CD8-positive, alpha-beta memory T cell (primary cell): ENCODE measurements around the gene PRH1. TPM values are rescaled to one million over a fixed set of nuclear protein-coding genes. Genes with fewer than 3 reads are reported as not detected.

Experiments used
- CTCF ChIA-PET: fragments of 350-600 bp; sonication (Branson Sonifier 250); formaldehyde crosslinking; loops from one replicate; lab custom pipeline; 2021; ENCODE audit warnings: antibody characterized with exemption; lab: Charles Lee
- POLR2A ChIA-PET: fragments of 350-600 bp; sonication (Branson Sonifier 250); formaldehyde crosslinking; loops from one replicate; lab custom pipeline; 2021; ENCODE audit warnings: antibody characterized with exemption; lab: Charles Lee
- DNase-seq, 5 donors: peaks; one replicate each; pipeline versions ENCODE4 v3.0.0 to v3.0.0-alpha.2; 2020 to 2022; ENCODE audit warnings: mixed read lengths in 1 of 5
- H3K27ac ChIP-seq: one replicate; pipeline ENCODE4 v1.7.0; 2013; ENCODE audit warnings: low read depth, mild to moderate bottlenecking, low read length, moderate library complexity
- H3K27me3 ChIP-seq: 2 replicates; pipeline ENCODE4 v1.7.0; 2013; ENCODE audit warnings: low read length, mild to moderate bottlenecking; ENCODE audit not compliant: insufficient read depth, poor library complexity, severe bottlenecking
- H3K36me3 ChIP-seq: 2 replicates; pipeline ENCODE4 v1.7.0; 2013; ENCODE audit warnings: mild to moderate bottlenecking, low read length, moderate library complexity; ENCODE audit not compliant: insufficient read depth
- H3K4me1 ChIP-seq: 2 replicates; pipeline ENCODE4 v1.7.0; 2013; ENCODE audit warnings: mild to moderate bottlenecking, low read length, moderate library complexity; ENCODE audit not compliant: insufficient read depth
- H3K4me3 ChIP-seq: 2 replicates; pipeline ENCODE4 v1.7.0; 2013; ENCODE audit warnings: mild to moderate bottlenecking, low read length
- H3K9me3 ChIP-seq: 2 replicates; pipeline ENCODE4 v1.7.0; 2013; ENCODE audit warnings: mild to moderate bottlenecking, low read length
- H3K27ac Mint-ChIP-seq, 8 donors: one replicate each; pipeline ENCODE4 v1.8.0; 2020 to 2021; ENCODE audit warnings: mixed read lengths in 8 of 8, mild to moderate bottlenecking in 6 of 8, inconsistent platforms in 3 of 8, moderate library complexity in 3 of 8
- H3K27me3 Mint-ChIP-seq, 2 donors: one replicate each; pipeline ENCODE4 v1.8.0; 2020 to 2021; ENCODE audit warnings: mixed read lengths in 2 of 2, mild to moderate bottlenecking in 1 of 2, moderate library complexity in 1 of 2
- H3K36me3 Mint-ChIP-seq, 3 donors: one replicate each; pipeline ENCODE4 v1.8.0; 2020 to 2021; ENCODE audit warnings: mixed read lengths in 3 of 3, inconsistent platforms in 1 of 3, mild to moderate bottlenecking in 1 of 3
- H3K4me1 Mint-ChIP-seq, 3 donors: one replicate each; pipeline ENCODE4 v1.8.0; 2020 to 2021; ENCODE audit warnings: mixed read lengths in 3 of 3, inconsistent platforms in 1 of 3, mild to moderate bottlenecking in 1 of 3
- H3K4me3 Mint-ChIP-seq, 7 donors: one replicate each; pipeline ENCODE4 v1.8.0; 2020 to 2021; ENCODE audit warnings: mixed read lengths in 7 of 7, mild to moderate bottlenecking in 6 of 7, moderate library complexity in 4 of 7, inconsistent platforms in 2 of 7
- H3K9me3 Mint-ChIP-seq, 5 donors: one replicate each; pipeline ENCODE4 v1.8.0; 2020 to 2022; ENCODE audit warnings: mixed read lengths in 5 of 5, mild to moderate bottlenecking in 3 of 5, moderate library complexity in 2 of 5, inconsistent platforms in 1 of 5
- polyA plus RNA-seq: library from polyadenylated mRNA; unstranded; fragments of 300-500 nt; fragmentation: Illumina TruSeq; gene quantifications from one replicate; pipeline ENCODE4 v1.2.3, GENCODE V29; 2021
- total RNA-seq, 2 experiments: library from RNA; stranded (reverse); gene quantifications; one replicate each; pipeline ENCODE4 v1.2.3, GENCODE V29; 2021

PRH1 gene
- total and polyA plus RNA-seq, 3 experiments from 2014 or later, result 5.8 to 8.6 (median 7.3) TPM

GRCh38 chr12:10900972-10901371 lies 16.9 kb upstream of the PRH1 start:
- H3K27ac ChIP-seq, result no peak overlapping the region
- Mint-ChIP-seq H3K9me3 (peaks cover 31 to 52% (median 34%) of the 10 kb centered on the region in 5 donors), H3K4me1 (peaks cover 0 to 2% (median 0%) of the 10 kb centered on the region in 3 donors), H3K36me3 (peaks cover 8 to 71% (median 26%) of the 10 kb centered on the region in 3 donors), H3K27me3 (no peaks in the 10 kb centered on the region), H3K27ac (no peak overlapping the region), H3K4me3 (no peak overlapping the region)
- no peak for DNase-seq
- H3K36me3 ChIP-seq, result no peaks in the 10 kb centered on the region
- H3K27me3 ChIP-seq, result no peaks in the 10 kb centered on the region
- peaks cover 7% of the 10 kb centered on the region for H3K9me3 ChIP-seq
- CTCF ChIA-PET, result no interaction called here
- H3K4me1 ChIP-seq, result no peaks in the 10 kb centered on the region
- POLR2A ChIA-PET, result no interaction called here
- H3K4me3 ChIP-seq, result no peak overlapping the region

DNA sequence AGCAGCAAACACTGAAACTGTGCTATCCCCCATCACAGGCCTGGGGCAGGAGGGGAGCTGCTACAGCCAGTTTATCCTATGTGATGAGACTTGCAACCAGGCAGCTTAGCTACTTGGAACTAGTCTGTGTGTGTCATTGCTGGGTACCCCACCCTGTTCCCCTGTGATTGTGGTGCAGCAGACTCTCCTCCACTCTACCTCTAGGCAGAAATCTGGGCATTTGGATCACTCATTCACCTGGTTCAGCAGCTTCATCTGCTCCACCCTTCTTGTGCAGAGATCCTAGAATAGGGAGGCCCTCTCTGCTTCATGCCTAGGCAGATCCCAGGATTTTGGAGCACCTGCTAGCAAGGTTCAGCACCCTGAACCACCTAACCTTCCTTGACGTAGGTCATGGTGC lies 16.5 kb upstream of the PRH1 start:
- POLR2A ChIA-PET, result no interaction called here

GRCh38 chr12:10896854-10897253 lies 12.8 kb upstream of the PRH1 start:
- Mint-ChIP-seq H3K27me3 (no peaks in the 10 kb centered on the region), H3K4me3 (no peak overlapping the region), H3K9me3 (peaks cover 0 to 12% (median 4%) of the 10 kb centered on the region in 5 donors), H3K36me3 (peaks cover 14 to 61% (median 15%) of the 10 kb centered on the region in 3 donors), H3K4me1 (peaks cover 0 to 2% (median 0%) of the 10 kb centered on the region in 3 donors), H3K27ac (no peak overlapping the region)
- CTCF ChIA-PET, result no interaction called here
- H3K27ac ChIP-seq, result no peak overlapping the region
- no peaks in the 10 kb centered on the region for H3K4me1 ChIP-seq
- no peak overlapping the region for H3K4me3 ChIP-seq
- H3K36me3 ChIP-seq, result no peaks in the 10 kb centered on the region
- no peaks in the 10 kb centered on the region for H3K27me3 ChIP-seq
- no peak for DNase-seq
- H3K9me3 ChIP-seq, result no peaks in the 10 kb centered on the region
- POLR2A ChIA-PET, result no interaction called here

More for the DNA sequence above, 16.5 kb upstream of the PRH1 start:
- CTCF ChIA-PET, result no interaction called here
- Histone ChIP-seq H3K27ac (no peak overlapping the region), H3K36me3 (no peaks in the 10 kb centered on the region), H3K4me3 (no peak overlapping the region), H3K4me1 (no peaks in the 10 kb centered on the region), H3K9me3 (peaks cover 7% of the 10 kb centered on the region), H3K27me3 (no peaks in the 10 kb centered on the region)
- no peak overlapping the region for H3K27ac Mint-ChIP-seq
- H3K4me3 Mint-ChIP-seq, result no peak overlapping the region
- H3K9me3 Mint-ChIP-seq, result peaks cover 30 to 47% (median 34%) of the 10 kb centered on the region in 5 donors
- H3K27me3 Mint-ChIP-seq, result no peaks in the 10 kb centered on the region
- peaks cover 0 to 2% (median 0%) of the 10 kb centered on the region in 3 donors for H3K4me1 Mint-ChIP-seq
- DNase-seq, result no peak
- H3K36me3 Mint-ChIP-seq, result peaks cover 8 to 71% (median 26%) of the 10 kb centered on the region in 3 donors

DNA sequence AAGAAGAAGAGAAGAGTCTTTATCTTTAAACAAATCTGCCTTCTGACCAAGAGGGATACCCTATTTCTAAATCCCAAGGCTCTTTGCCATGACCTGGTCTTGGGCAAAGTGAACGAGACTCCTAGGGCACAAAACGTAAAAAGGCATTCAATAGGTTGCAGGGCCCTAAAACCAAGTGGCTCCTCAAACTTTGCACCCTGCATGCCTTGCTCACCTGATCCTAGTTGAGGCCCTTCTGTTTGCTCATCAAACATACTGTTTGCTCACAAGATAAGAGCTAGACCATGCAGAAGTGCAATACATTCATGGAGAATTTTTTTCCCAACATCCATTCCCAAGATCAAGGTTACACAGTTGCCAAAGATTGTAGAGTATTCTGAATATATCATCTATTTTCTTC lies 7.9 kb upstream of the PRH1 start:
- H3K4me1 ChIP-seq, result no peaks in the 10 kb centered on the region
- no peak overlapping the region for H3K27ac ChIP-seq
- DNase-seq, result no peak
- H3K36me3 ChIP-seq, result no peaks in the 10 kb centered on the region
- no peak overlapping the region for H3K4me3 ChIP-seq
- ChIA-PET POLR2A (no interaction called here), CTCF (no interaction called here)
- peaks cover 0 to under 1% (median 0%) of the 10 kb centered on the region in 3 donors for H3K4me1 Mint-ChIP-seq
- no peak overlapping the region for H3K4me3 Mint-ChIP-seq
- H3K27me3 Mint-ChIP-seq, result no peaks in the 10 kb centered on the region
- no peaks in the 10 kb centered on the region for H3K9me3 ChIP-seq
- H3K27me3 ChIP-seq, result no peaks in the 10 kb centered on the region
- H3K9me3 Mint-ChIP-seq, result peaks cover 0 to 4% (median 0%) of the 10 kb centered on the region in 5 donors
- no peak overlapping the region for H3K27ac Mint-ChIP-seq
- peaks cover 8 to 32% (median 21%) of the 10 kb centered on the region in 3 donors for H3K36me3 Mint-ChIP-seq

DNA sequence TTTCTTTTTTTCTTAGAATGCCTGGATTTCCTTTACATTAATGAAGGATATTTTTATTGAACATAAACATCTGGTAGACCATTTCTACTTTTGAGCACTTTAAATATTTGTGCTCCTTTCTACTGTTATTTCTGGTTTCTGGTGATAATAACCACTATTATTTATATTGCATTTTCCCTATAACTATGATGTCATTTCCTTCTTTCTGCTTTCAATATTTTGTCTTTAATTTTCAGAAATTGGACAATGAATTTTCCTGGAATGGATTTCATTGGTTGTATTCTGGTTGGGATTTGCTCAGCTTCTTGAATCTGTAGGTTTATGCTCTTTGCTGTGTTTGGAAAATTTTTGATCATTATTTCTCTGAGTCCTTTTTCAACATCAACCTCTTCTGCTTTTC lies 5.2 kb upstream of the PRH1 start:
- Mint-ChIP-seq H3K4me3 (no peak overlapping the region), H3K27me3 (no peaks in the 10 kb centered on the region), H3K4me1 (peaks cover 0 to 5% (median 0%) of the 10 kb centered on the region in 3 donors), H3K9me3 (peaks cover 0 to 4% (median 0%) of the 10 kb centered on the region in 5 donors), H3K27ac (no peak overlapping the region), H3K36me3 (peaks cover 4 to 26% (median 16%) of the 10 kb centered on the region in 3 donors)
- Histone ChIP-seq H3K9me3 (no peaks in the 10 kb centered on the region), H3K36me3 (no peaks in the 10 kb centered on the region), H3K27ac (no peak overlapping the region), H3K4me3 (no peak overlapping the region), H3K4me1 (no peaks in the 10 kb centered on the region), H3K27me3 (no peaks in the 10 kb centered on the region)
- CTCF ChIA-PET, result no interaction called here
- POLR2A ChIA-PET, result no interaction called here
- no peak for DNase-seq

DNA sequence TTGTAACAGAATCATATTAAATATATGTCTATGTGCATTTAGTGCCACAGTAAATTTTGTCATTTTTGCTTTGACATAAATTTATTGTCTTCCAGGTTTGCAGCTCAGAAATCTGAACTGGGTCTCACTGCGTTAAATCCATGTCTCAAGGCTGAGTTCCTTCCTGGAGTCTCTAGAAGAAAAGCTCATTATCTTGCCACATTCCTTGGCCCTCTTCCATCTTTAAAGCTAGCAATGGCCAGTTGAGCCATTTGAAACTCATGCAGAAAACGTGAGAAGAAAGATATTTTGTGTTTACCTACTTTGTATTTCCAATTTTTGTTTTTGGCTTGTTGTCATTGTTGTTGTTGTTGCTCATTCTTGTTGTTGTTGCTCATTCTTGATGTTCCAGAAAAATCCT lies 10.7 kb downstream of the PRH1 start:
- CTCF ChIA-PET, result no interaction called here
- H3K9me3 Mint-ChIP-seq, result peaks cover 0 to 11% (median 7%) of the 10 kb centered on the region in 5 donors
- no peak overlapping the region for H3K27ac ChIP-seq

DNA sequence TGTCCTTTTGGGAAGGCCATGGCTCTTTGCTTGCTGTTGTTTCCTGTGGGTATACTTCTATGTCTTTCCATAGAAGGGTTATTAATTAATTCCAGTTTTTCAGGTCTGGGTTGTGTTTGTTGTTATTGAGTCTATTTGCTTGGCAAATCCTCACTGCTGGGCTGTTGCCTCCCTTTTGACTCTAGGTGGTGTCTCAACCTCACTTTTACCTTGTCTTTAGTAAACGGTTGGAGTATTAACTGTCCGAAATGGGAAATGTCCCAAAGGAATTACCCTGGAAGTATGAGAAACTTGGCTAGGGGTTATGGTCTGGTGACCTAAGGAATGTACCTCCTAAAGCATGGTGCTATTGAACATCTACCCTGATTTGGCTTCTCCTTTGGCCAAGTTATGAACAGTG lies 16.7 kb downstream of the PRH1 start:
- no peaks in the 10 kb centered on the region for H3K36me3 ChIP-seq
- peaks cover 18 to 61% (median 24%) of the 10 kb centered on the region in 3 donors for H3K36me3 Mint-ChIP-seq
- ChIA-PET POLR2A (no interaction called here), CTCF (no interaction called here)
- peaks cover 0 to 1% (median 0%) of the 10 kb centered on the region in 3 donors for H3K4me1 Mint-ChIP-seq
- H3K27ac Mint-ChIP-seq, result no peak overlapping the region
- H3K27me3 ChIP-seq, result no peaks in the 10 kb centered on the region
- H3K9me3 ChIP-seq, result no peaks in the 10 kb centered on the region
- DNase-seq, result no peak
- no peaks in the 10 kb centered on the region for H3K27me3 Mint-ChIP-seq
- no peak overlapping the region for H3K4me3 ChIP-seq
- no peak overlapping the region for H3K27ac ChIP-seq
- no peaks in the 10 kb centered on the region for H3K4me1 ChIP-seq
- no peak overlapping the region for H3K4me3 Mint-ChIP-seq
- peaks cover 14 to 26% (median 15%) of the 10 kb centered on the region in 5 donors for H3K9me3 Mint-ChIP-seq

More for the DNA sequence above, 10.7 kb downstream of the PRH1 start:
- Mint-ChIP-seq H3K27me3 (no peaks in the 10 kb centered on the region), H3K27ac (peak overlapping the region in 2 of 8 donors; percentile 9 to 43), H3K4me3 (no peak overlapping the region), H3K4me1 (no peaks in the 10 kb centered on the region), H3K36me3 (peaks cover 21 to 59% (median 22%) of the 10 kb centered on the region in 3 donors)
- no peaks in the 10 kb centered on the region for H3K4me1 ChIP-seq
- H3K36me3 ChIP-seq, result peaks cover 4% of the 10 kb centered on the region
- no peak for DNase-seq
- H3K27me3 ChIP-seq, result no peaks in the 10 kb centered on the region
- no peaks in the 10 kb centered on the region for H3K9me3 ChIP-seq
- H3K4me3 ChIP-seq, result no peak overlapping the region
- POLR2A ChIA-PET, result no interaction called here

- no peak overlapping the region for H3K27ac ChIP-seq
- no peaks in the 10 kb centered on the region for H3K27me3 Mint-ChIP-seq
- DNase-seq, result no peak
- H3K4me3 Mint-ChIP-seq, result peak overlapping the region in 1 of 7 donors; percentile 23
- H3K27me3 ChIP-seq, result no peaks in the 10 kb centered on the region
- no peaks in the 10 kb centered on the region for H3K9me3 ChIP-seq
- H3K4me1 ChIP-seq, result no peaks in the 10 kb centered on the region
- peaks cover 0 to 1% (median 0%) of the 10 kb centered on the region in 3 donors for H3K4me1 Mint-ChIP-seq
- peaks cover 34 to 48% (median 38%) of the 10 kb centered on the region in 5 donors for H3K9me3 Mint-ChIP-seq
- CTCF ChIA-PET, result no interaction called here
- POLR2A ChIA-PET, result no interaction called here
- no peaks in the 10 kb centered on the region for H3K36me3 ChIP-seq
- H3K36me3 Mint-ChIP-seq, result peaks cover 29 to 77% (median 54%) of the 10 kb centered on the region in 3 donors
- H3K27ac Mint-ChIP-seq, result peak overlapping the region in 1 of 8 donors; percentile 38
- no peak overlapping the region for H3K4me3 ChIP-seq
Observed at GRCh38 chr12:10863512-10864218, 20.4 kb downstream of the PRH1 start.
